KOPT-K1 (cell line): ENCODE results near the gene BTF3.
"Not testable (repeated sequence)": the region's sequence is repeated elsewhere in the genome, so short reads cannot be mapped to it uniquely, and the experiment has no call there.

Experiments
- H3K27ac ChIP-seq: fragments of 200-600 bp; sonication (generic); 2 replicates; pipeline ENCODE4 v1.5.1; 2016; ENCODE audit warnings: antibody characterized with exemption, mild to moderate bottlenecking, low read depth, low read length; ENCODE audit not compliant: poor library complexity, severe bottlenecking
- H3K36me3 ChIP-seq: fragments of 200-600 bp; sonication (generic); 2 replicates; pipeline ENCODE4 v1.5.1; 2017; ENCODE audit warnings: antibody characterized with exemption, mild to moderate bottlenecking, low read length, moderate library complexity; ENCODE audit not compliant: insufficient read depth
- H3K9me3 ChIP-seq: fragments of 200-600 bp; sonication (generic); 2 replicates; pipeline ENCODE4 v1.5.1; 2017; ENCODE audit warnings: antibody characterized with exemption, low read length, mild to moderate bottlenecking; ENCODE audit not compliant: insufficient read depth, poor library complexity, severe bottlenecking

The BTF3 gene

GRCh38 chr5:73496984-73497457, 1.2 kb upstream of the BTF3 start:
- Histone ChIP-seq H3K27ac (peak overlapping the region; percentile 87), H3K36me3 (peaks cover 28% of the 10 kb centered on the region), H3K9me3 (no peaks in the 10 kb centered on the region)

- H3K36me3 ChIP-seq = peaks cover 34% of the 10 kb centered on the region
- H3K9me3 ChIP-seq = no peaks in the 10 kb centered on the region
- H3K27ac ChIP-seq = peak overlapping the region; percentile 87
Observed at GRCh38 chr5:73497497-73498056, 665 bp upstream of the BTF3 start.

- Histone ChIP-seq H3K36me3 (peaks cover 50% of the 10 kb centered on the region), H3K9me3 (no peaks in the 10 kb centered on the region), H3K27ac (peak overlapping the region; percentile 87)
Observed at GRCh38 chr5:73499187-73499586, 945 bp downstream of the BTF3 start.

- peaks cover 56% of the 10 kb centered on the region for H3K36me3 ChIP-seq
- peak overlapping the region; percentile 87 for H3K27ac ChIP-seq
- H3K9me3 ChIP-seq = no peaks in the 10 kb centered on the region
Observed at GRCh38 chr5:73499756-73500155, 1.5 kb downstream of the BTF3 start.

GRCh38 chr5:73501406-73501805, 3.2 kb downstream of the BTF3 start:
- H3K27ac ChIP-seq = no peak overlapping the region
- H3K36me3 ChIP-seq = peaks cover 72% of the 10 kb centered on the region
- no peaks in the 10 kb centered on the region for H3K9me3 ChIP-seq

GRCh38 chr5:73506459-73506955, 8.3 kb downstream of the BTF3 start:
- peaks cover 67% of the 10 kb centered on the region for H3K36me3 ChIP-seq
- H3K27ac ChIP-seq = no peak overlapping the region
- no peaks in the 10 kb centered on the region for H3K9me3 ChIP-seq

- H3K9me3 ChIP-seq = no peaks in the 10 kb centered on the region
- peaks cover 62% of the 10 kb centered on the region for H3K36me3 ChIP-seq
- no peak overlapping the region for H3K27ac ChIP-seq
Observed at GRCh38 chr5:73507062-73507461, 8.8 kb downstream of the BTF3 start.

- peaks cover 47% of the 10 kb centered on the region for H3K36me3 ChIP-seq
- H3K9me3 ChIP-seq, H3K27ac ChIP-seq: not testable (repeated sequence)
Observed at GRCh38 chr5:73508521-73508920, 10.3 kb downstream of the BTF3 start.

- Histone ChIP-seq H3K27ac (no peak overlapping the region), H3K36me3 (peaks cover 4% of the 10 kb centered on the region; the same call in 1 of the 2 replicates), H3K9me3 (no peaks in the 10 kb centered on the region)
Observed at GRCh38 chr5:73513996-73514395, 15.8 kb downstream of the BTF3 start.

- Histone ChIP-seq H3K36me3 (peaks cover 1% of the 10 kb centered on the region; the same call in 1 of the 2 replicates), H3K27ac (no peak overlapping the region), H3K9me3 (no peaks in the 10 kb centered on the region)
Observed at GRCh38 chr5:73514418-73514817, 16.2 kb downstream of the BTF3 start.

- Histone ChIP-seq H3K27ac (no peak overlapping the region), H3K36me3 (no peaks in the 10 kb centered on the region), H3K9me3 (no peaks in the 10 kb centered on the region)
Observed at GRCh38 chr5:73515232-73515631, 17.0 kb downstream of the BTF3 start.

- no peak overlapping the region for H3K27ac ChIP-seq
- H3K36me3 ChIP-seq = no peaks in the 10 kb centered on the region
- no peaks in the 10 kb centered on the region for H3K9me3 ChIP-seq
Observed at GRCh38 chr5:73519531-73520283, 21.5 kb downstream of the BTF3 start.

- Histone ChIP-seq H3K9me3 (no peaks in the 10 kb centered on the region), H3K36me3 (no peaks in the 10 kb centered on the region), H3K27ac (no peak overlapping the region)
Observed at GRCh38 chr5:73522989-73523388, 24.7 kb downstream of the BTF3 start.

- Histone ChIP-seq H3K27ac (no peak overlapping the region), H3K9me3 (no peaks in the 10 kb centered on the region), H3K36me3 (no peaks in the 10 kb centered on the region)
Observed at GRCh38 chr5:73523861-73524260, 25.6 kb downstream of the BTF3 start.

- H3K36me3 ChIP-seq = no peaks in the 10 kb centered on the region
- H3K27ac ChIP-seq = no peak overlapping the region
- H3K9me3 ChIP-seq = no peaks in the 10 kb centered on the region
Observed at GRCh38 chr5:73525606-73526203, 27.5 kb downstream of the BTF3 start.
